ENCODE results near the gene NUAK1. TPM values are rescaled to one million over a fixed set of nuclear protein-coding genes. Genes with fewer than 3 reads are reported as not detected.

Gene NUAK1
- total RNA-seq, 1 donor from 2014 or later = 7.6 TPM

DNA sequence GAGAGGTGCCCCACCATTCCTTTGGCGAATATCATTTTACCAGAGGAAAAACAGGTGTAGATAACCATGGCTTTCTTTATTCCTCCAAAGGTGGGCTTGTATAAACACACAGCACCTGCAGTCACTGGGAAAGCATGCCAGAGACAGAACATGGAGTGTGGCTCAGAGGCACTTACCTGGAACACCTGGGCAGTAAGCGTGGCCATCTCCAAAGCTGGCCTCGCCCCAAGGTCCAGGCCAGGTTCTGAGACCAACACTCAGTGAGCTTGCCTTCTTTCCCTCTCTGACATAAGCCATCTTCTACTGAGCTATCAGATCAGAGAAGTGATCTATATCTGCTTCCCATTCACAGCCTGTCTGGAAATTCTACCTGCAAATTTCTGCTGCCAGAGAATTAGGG is 70.5 kb downstream of the NUAK1 start:
- FAIRE-seq = no peak
- Histone ChIP-seq H3K4me3 (ENCODE audit: low read depth, low read length) (no peak overlapping the region), H3K27me3 (ENCODE audit: control insufficient read depth, insufficient read depth, low read length) (no peaks in the 10 kb centered on the region), H3K36me3 (ENCODE audit: control insufficient read depth, insufficient read depth, low read length) (peaks cover 7% of the 10 kb centered on the region)
- no peak for DNase-seq (ENCODE audit: low read depth)
- TF ChIP-seq, protein P1, sequence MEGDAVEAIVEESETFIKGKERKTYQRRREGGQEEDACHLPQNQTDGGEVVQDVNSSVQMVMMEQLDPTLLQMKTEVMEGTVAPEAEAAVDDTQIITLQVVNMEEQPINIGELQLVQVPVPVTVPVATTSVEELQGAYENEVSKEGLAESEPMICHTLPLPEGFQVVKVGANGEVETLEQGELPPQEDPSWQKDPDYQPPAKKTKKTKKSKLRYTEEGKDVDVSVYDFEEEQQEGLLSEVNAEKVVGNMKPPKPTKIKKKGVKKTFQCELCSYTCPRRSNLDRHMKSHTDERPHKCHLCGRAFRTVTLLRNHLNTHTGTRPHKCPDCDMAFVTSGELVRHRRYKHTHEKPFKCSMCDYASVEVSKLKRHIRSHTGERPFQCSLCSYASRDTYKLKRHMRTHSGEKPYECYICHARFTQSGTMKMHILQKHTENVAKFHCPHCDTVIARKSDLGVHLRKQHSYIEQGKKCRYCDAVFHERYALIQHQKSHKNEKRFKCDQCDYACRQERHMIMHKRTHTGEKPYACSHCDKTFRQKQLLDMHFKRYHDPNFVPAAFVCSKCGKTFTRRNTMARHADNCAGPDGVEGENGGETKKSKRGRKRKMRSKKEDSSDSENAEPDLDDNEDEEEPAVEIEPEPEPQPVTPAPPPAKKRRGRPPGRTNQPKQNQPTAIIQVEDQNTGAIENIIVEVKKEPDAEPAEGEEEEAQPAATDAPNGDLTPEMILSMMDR (IDR thresholded peaks at IDR 0.05; ENCODE audit: insufficient read depth, low read length, severe bottlenecking) = no peak

- H3K4me3 ChIP-seq (ENCODE audit: low read depth, low read length) = no peak overlapping the region
- FAIRE-seq (no peak), DNase-seq (ENCODE audit: low read depth) (no peak)
- H3K36me3 ChIP-seq (ENCODE audit: control insufficient read depth, insufficient read depth, low read length) = peaks cover 7% of the 10 kb centered on the region
- no peaks in the 10 kb centered on the region for H3K27me3 ChIP-seq (ENCODE audit: control insufficient read depth, insufficient read depth, low read length)
- TF ChIP-seq, protein P1 (IDR thresholded peaks at IDR 0.05; ENCODE audit: insufficient read depth, low read length, severe bottlenecking) = no peak
These were observed 71.0 kb downstream of the NUAK1 start for GRCh38 chr12:106067606-106068205.

DNA sequence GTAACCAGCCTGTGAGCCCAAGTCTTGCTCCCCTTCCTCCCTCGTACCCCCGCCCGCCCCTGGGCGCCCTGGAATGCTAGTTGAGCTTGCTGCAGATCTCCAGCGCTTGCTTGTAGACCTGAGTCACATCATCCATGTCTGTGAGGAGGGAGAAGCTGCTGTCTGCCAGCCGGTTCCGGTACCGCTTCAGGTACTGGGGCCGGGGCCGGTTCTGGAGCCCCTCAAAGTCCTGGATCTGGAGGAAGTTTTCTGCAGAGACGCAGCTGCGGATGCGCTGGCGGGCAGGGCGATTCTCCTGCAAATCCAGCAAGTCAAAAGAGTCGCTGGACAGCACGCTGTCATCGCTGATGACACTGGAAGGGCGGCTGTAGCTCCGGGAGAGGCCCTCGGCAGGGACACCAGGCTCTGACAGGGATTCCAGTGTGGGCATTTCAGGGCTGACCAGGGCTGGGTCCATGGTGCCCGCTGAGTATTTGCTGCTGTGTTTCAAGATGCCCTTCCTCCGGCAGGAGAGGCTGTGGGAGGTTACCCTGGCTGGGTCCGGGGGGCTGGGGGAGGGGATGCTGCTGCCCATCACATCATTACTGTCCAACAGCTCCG is 71.9 kb downstream of the NUAK1 start:
- Histone ChIP-seq H3K27me3 (ENCODE audit: control insufficient read depth, insufficient read depth, low read length) (no peaks in the 10 kb centered on the region), H3K4me3 (ENCODE audit: low read depth, low read length) (no peak overlapping the region), H3K36me3 (ENCODE audit: control insufficient read depth, insufficient read depth, low read length) (peaks cover 7% of the 10 kb centered on the region)
- TF ChIP-seq, protein P1 (IDR thresholded peaks at IDR 0.05; ENCODE audit: insufficient read depth, low read length, severe bottlenecking) = no peak
- DNase-seq (ENCODE audit: low read depth) = no peak
- no peak for FAIRE-seq

- FAIRE-seq = peak; percentile 13
- no peak for DNase-seq (ENCODE audit: low read depth)
- TF ChIP-seq, protein P1 (IDR thresholded peaks at IDR 0.05; ENCODE audit: insufficient read depth, low read length, severe bottlenecking) = no peak
- Histone ChIP-seq H3K27me3 (ENCODE audit: control insufficient read depth, insufficient read depth, low read length) (no peaks in the 10 kb centered on the region), H3K4me3 (ENCODE audit: low read depth, low read length) (no peak overlapping the region), H3K36me3 (ENCODE audit: control insufficient read depth, insufficient read depth, low read length) (peaks cover 7% of the 10 kb centered on the region)
These were observed 72.6 kb downstream of the NUAK1 start for GRCh38 chr12:106066051-106066705.

GRCh38 chr12:106065506-106065905 is 73.2 kb downstream of the NUAK1 start:
- Histone ChIP-seq H3K36me3 (ENCODE audit: control insufficient read depth, insufficient read depth, low read length) (peaks cover 7% of the 10 kb centered on the region), H3K4me3 (ENCODE audit: low read depth, low read length) (no peak overlapping the region), H3K27me3 (ENCODE audit: control insufficient read depth, insufficient read depth, low read length) (no peaks in the 10 kb centered on the region)
- TF ChIP-seq, protein P1 (IDR thresholded peaks at IDR 0.05; ENCODE audit: insufficient read depth, low read length, severe bottlenecking) = no peak
- DNase-seq (ENCODE audit: low read depth) (no peak), FAIRE-seq (no peak)

All from bronchial epithelial cell (primary cell).